22Rv1 (cell line): ENCODE data around the gene KLK4.

Source experiments
- H3K27ac ChIP-seq: fragments of 450-650 bp; 2 replicates; pipeline ENCODE4 v1.5.1; 2017
- ZFX ChIP-seq: fragments of 450-650 bp; IDR thresholded peaks from 2 replicates; pipeline ENCODE4 v1.6.1; 2017; ENCODE audit warnings: antibody characterized with exemption, borderline replicate concordance
- TF ChIP-seq, protein P1 (sequence below): fragments of 450-650 bp; IDR thresholded peaks from 2 replicates; pipeline ENCODE4 v1.5.1; 2017; ENCODE audit warnings: mild to moderate bottlenecking

Gene KLK4, protein sequence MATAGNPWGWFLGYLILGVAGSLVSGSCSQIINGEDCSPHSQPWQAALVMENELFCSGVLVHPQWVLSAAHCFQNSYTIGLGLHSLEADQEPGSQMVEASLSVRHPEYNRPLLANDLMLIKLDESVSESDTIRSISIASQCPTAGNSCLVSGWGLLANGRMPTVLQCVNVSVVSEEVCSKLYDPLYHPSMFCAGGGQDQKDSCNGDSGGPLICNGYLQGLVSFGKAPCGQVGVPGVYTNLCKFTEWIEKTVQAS

DNA sequence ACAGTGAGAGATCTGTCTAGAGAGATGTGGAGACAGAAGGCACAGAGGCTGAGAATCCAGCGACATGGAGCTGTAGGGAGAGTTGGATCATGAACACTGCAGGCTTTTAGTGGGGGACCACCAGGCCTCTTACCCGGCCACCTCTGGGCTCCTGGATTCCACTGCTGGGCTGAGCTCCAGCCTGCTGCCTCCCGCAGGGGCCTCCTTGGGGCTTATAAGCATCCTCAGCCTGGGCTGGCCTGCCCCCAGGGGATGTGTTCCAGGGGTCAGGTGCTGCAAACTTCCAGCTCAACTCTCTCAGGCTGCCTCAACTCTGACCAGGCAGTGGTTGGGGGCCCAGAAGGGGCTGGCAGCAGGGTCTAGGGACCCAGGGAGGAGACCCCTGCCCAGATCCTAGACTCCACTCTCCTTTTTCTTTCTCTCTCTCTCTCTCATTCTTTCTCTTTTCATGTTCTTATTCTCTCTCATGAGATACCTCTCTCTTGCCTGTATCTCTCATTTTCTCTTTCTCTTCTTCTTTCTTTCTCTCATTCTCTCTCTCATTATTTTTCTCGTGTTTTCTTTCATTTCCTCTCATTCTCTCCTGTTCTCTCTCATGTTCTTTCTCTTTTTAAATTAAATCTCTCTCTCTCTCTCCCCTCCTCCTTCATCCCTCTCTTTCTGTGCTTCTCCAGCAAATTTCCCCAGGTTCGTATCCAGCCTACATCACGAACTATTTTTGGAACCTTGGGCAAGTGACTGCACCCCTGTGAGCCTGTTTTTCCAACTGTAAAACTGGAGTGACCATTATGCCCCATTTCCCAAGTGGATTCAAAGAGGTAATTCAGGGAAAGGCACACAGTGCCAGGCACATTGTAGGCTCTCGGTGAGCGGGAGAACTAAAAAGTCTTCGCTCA lies at the start of gene KLK4:
KLK4 (minus strand) TSS at position 190 of the 896 bp plus-strand sequence. CDS start 657 bp downstream, outside the sequence.
- TF ChIP-seq, protein P1, sequence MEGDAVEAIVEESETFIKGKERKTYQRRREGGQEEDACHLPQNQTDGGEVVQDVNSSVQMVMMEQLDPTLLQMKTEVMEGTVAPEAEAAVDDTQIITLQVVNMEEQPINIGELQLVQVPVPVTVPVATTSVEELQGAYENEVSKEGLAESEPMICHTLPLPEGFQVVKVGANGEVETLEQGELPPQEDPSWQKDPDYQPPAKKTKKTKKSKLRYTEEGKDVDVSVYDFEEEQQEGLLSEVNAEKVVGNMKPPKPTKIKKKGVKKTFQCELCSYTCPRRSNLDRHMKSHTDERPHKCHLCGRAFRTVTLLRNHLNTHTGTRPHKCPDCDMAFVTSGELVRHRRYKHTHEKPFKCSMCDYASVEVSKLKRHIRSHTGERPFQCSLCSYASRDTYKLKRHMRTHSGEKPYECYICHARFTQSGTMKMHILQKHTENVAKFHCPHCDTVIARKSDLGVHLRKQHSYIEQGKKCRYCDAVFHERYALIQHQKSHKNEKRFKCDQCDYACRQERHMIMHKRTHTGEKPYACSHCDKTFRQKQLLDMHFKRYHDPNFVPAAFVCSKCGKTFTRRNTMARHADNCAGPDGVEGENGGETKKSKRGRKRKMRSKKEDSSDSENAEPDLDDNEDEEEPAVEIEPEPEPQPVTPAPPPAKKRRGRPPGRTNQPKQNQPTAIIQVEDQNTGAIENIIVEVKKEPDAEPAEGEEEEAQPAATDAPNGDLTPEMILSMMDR = no peak
- TF ChIP-seq ZFX = no peak
- H3K27ac ChIP-seq = no peak within 1 kb of the TSS

DNA sequence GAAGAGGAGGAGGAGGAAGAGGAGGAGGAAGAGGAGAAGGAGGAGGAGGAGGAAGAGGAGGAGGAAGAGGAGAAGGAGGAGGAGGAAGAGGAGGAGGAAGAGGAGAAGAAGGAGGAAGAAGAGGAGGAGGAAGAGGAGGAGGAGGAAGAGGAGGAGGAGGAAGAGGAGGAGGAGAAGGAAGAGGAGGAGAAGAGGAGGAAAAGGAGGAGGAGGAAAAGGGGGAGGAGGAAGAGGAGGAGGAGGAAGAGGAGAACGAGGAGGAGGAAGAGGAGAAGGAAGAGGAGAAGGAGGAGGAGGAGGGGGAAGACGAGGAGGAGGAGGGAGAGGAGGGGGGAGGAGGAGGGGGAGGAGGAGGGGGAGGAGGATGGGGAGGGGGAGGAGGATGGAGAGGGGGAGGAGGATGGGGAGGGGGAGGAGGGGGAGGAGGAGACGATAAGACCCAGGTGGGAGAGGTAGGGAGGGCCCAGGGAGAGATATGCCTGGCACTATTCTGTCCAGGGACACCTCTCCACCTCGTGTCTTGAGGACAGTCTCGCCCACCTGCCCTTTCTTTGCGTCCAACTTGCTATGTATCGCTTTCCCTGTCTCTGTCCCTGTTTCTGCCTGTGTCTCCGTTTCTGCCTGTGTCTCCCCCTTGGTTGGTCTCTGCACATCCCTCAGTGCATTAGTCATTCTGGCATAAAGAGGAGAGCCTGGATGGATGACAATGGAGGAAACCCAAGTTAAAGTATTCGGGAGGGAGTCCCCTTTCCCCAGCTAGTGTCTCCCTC lies 48.7 kb upstream of the KLK4 start:
- no peak overlapping the region for H3K27ac ChIP-seq
- TF ChIP-seq, protein P1 = no peak
- no peak for TF ChIP-seq ZFX

DNA sequence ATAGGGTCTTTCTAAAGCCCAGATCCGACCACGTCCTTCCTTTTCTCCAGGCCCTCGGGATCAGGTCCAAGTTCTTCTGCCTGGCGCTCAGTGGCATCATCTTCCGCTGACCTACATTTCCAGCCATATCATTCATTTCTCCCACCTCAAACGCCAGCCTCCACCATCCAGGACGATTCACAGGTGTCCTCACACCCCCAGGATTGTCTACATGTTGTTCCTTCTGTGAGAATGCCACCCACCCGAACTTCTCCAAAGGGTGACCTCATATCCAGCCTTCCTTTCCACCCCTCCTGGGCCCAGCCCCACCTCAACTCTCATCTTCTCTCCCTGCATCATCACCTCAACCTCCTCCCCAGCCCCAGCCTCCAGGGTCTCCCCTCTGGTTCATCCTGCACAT lies 46.4 kb upstream of the KLK4 start:
- no peak overlapping the region for H3K27ac ChIP-seq
- TF ChIP-seq, protein P1 = no peak
- no peak for TF ChIP-seq ZFX

DNA sequence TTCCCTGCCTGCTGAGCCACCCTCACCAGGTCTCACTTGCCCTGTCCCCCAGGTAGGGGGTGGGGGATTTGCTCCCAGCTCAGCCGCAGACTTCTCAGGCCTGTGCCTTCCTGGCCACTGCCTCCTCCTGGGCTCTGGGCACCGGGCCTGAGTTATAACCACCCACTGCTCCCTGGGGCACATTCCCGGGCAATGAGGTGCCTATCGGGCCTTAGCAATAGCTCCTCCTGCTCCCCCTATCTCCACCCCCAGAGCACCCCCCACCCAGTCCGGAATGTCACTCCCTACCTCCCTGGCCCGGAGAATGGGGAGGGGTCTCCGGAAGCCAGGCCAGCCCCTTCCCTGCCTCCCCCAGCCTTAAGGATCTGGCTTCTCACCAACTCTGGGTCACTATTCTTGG lies 41.7 kb upstream of the KLK4 start, which contains the start of gene KLK5:
KLK5 (minus strand) TSS at position 129 of the 400 bp plus-strand sequence. CDS start 381 bp downstream, outside the sequence.
- H3K27ac ChIP-seq = no peak within 1 kb of the TSS
- no peak for TF ChIP-seq ZFX
- TF ChIP-seq, protein P1 = no peak

DNA sequence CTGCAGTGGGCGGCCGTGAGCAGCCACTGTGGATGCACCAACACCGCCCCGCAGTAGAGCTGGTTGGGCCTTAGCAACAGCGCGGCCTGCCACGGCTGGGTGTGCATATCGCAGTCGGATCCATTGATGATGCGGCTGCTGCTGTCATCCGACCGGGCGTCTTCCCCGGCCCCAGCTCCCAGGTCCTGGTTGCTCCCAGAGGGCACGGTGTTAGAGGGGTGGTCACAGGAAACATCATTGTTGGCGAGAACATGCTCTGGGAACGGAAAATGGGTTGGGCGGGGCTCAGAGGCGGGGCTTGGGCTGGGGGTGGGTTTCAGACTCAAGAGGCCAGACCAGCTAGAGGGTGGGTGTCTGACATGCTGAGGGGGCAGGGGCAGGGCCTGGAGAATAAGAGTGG lies 38.7 kb upstream of the KLK4 start:
- no peak overlapping the region for H3K27ac ChIP-seq
- no peak for TF ChIP-seq ZFX
- TF ChIP-seq, protein P1 = no peak

DNA sequence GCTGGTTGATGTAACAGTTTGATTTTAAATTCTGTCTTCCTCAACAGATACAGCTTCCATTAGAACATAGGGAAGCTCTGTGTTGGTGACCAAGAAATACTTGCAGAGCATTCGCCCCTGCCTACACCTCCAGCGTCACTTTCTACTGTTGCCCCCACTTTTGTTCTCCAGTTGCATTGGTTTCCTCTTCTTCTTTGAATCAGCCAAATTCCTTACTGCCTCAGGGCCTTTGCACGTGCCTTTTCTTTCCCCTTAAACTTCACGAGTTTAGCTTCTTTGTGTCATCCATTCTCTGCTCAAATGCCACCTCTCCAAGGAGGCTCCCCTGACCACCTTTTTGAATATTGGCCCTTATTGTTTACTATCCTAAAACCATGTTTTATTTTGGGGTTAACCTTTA lies 35.9 kb upstream of the KLK4 start:
- TF ChIP-seq ZFX = no peak
- TF ChIP-seq, protein P1 = no peak
- H3K27ac ChIP-seq = no peak overlapping the region
